NCI-H345 (cell line): ENCODE measurements around the gene EZR.

Source experiments
- DNase-seq: peaks from one replicate; lab custom pipeline; 2025; lab: John Stamatoyannopoulos, UW

The EZR gene

DNA sequence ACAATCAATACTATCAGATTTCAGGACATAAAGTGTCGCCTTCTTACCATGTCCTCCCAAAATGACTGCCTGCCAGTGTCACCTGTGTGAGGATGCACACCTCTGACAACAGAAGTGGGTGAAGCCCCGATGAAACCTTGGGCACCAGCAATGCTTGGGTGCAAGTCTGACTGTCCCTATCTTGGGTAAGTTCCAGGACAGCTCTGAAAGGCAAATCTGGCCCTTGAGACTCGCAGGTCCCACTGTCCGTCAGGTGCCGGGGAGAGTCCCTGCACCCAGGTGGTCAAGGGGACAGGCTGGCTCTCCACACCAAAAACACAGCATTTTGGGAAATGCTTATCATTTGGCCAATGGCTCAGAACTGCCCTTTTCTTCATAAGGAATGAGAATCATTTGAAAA is 43.3 kb downstream of the EZR start:
- no peak for DNase-seq

DNA sequence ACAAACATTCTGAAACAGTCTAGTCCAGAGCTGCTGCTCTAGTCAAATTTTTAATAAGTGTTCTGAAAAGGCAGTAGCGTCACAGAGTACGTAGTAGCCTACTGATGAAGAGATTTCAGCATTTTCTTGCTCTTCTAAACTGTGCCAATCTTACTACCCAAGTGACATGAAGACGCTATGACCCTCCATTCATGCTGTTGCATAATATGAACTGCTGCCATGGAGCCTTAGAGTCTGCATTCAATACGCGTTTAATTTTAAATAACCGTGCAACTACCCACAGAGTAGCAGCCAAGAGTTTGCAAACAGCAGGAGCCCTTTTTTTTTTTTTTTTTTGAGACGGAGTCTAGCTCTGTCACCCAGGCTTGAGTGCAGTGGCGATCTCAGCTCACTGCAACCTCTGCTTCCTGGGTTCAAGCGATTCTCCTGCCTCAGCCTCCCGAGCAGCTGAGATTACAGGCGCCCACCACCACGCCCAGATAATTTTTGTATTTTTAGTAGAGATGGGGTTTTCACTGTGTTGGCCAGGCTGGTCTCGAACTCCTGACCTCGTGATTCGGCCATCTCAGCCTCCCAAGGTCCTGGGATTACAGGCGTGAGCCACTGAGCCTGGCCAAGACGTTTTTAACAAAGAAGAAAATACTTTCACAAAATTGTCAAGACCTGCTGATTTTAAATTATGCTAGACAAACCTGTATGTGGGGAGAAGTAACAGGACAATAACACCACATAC is 44.3 kb downstream of the EZR start:
- no peak for DNase-seq

DNA sequence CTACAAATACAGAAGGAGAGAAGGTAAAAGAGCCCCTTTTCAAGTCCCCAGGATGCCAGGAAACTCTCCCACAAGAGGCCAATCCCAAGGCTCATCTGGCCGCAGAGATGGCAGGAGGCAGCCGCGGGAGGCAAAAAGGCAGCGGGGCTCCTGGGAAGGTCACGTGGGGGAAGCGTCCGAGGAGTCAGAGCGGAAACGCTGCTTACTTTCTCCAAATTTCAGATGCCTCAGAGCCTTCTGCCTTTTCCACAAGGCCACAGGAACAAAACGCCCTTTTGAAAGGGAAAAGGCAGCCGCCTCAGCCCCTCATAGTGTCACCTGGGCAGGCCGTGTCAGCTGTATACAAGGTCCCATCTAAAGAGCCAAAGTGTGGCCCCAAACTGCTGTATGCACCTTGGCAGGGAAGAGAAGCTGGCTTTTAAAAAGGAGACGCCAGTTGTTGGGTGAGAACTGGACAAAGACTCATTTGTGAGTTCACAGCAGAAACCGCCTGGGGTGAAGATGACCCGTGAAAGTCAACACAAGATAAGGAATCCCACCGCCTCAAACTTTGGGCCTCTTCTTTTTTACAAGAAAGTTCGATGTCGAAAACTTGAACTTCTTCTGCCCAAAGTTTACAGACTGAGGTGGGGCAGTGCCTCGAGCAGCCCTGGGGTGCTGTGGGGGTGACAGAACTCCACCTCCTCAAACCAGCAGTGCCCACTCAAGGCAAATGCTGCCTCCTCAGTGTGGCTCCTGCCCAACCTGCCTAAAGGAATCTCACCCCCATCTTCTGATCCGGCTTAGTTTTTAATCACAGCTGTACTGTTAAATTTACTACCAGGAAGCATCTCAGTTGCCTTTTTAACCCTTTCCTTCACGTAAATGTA is 45.4 kb downstream of the EZR start:
- DNase-seq = no peak

DNA sequence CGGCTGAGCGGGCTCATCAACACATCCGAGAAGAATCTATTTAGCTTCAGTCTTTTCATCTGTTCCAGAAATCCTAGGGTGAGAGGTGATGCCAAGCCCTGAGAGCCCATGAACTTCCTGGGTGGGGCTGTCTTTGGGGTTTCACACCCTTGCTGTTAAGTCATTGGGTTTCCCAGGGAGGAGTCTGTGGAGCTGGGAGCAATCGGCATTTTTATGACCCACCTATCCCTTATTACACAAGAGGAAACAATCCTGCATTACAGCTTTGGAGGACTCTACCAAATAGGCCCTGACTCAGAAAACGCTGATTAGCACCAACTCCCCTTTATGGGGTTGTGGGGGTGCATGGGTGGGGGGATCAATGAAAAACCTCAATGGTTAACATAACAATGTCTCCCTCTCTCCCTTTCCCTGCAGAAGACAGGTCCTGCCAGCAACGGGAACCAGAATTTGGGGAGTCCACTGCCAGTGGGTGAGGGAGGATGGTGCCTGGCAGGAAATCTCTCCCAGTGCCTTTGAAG is 46.3 kb downstream of the EZR start:
- no peak for DNase-seq

DNA sequence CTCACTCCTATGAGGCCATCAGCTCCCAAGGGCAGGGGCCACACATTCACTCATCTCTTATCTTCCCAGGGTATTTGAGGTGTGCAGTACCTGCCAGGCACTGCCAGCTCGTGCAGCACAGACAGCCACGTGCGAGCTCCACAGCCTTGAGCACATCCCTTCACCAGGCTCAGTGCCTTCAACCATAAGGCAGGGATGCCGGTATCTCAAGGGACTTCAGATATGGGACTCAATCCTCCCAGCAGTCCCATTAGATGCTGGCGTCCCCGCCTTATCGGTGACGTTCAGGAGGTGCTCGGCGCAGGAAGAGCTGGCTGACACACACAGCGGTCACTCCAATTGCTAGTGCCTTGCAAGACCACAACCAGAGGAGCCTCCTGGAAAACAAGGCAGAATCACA is 47.0 kb downstream of the EZR start:
- DNase-seq = no peak

DNA sequence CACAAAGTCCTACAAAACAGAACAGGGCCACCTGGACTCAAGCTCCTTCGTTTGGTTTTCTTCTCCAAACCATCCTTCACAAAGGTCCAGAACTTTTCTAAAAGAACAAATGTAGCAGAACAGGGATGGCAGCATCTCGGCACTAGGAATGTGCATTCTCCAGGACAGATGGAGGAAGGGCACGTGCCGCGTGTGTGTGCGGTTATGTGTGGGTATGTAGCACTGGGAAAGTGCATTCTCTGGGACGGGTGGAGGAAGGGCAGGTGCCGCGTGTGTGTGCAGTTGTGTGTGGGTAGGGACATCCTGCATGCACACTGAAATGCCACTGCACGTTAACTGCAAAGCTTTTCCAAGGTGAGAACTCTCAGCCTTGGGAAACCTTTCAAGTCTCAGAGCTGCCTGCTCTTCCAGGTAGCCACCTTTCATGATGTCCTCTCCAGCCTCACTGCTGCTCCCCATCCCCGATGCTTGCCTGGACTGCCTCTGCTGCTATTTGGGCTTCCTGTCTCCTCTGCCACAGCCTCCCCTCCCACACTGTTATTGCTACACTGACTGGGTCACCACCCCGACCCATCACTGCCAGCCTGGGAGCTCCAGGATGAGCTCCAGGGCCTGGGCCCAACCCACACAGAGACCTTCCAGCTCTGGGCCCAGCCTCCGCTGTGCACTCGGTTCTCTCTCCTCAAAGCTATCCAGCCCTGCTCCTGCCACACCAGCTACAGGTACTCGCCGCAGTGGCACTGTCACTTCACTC is 47.6 kb downstream of the EZR start:
- DNase-seq = no peak

DNA sequence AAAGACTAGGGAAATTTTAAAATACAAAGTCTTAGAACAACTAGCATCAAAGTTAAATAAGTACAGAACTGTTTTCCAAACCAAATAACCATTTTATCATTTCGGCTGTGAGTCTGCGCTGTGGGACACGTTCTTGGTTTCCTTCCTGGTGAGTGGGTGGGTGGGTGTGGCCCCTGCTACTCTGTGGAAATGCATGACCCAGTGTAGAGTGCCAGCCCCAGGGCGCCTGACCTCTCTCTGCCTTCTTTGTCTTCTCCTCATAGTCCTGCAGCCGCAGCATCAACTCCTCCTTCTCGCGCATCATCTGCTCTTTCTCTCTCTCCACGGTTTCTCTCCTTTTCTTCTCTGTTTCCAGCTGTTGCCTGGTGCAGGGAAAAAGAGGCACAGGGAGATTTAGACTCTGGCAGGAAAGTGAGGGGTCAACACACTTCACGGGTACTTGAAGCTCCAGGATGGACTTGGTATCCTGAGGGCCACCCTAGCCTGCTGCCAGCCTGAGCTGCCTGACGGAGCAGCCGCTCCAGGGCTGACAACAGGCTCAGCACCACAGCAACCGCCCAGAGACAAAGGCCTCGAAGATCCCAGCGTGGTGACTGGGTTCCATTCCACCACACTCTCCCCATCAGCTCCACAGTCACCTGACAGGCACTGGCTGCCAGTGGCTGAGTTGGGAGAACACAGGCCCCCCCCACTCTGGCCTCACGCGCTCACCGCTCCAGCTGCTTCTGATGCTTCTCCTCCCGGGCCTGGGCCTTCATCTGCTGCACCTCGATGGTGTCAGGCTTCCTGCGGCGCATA is 48.4 kb downstream of the EZR start:
- peak; percentile 67 for DNase-seq

DNA sequence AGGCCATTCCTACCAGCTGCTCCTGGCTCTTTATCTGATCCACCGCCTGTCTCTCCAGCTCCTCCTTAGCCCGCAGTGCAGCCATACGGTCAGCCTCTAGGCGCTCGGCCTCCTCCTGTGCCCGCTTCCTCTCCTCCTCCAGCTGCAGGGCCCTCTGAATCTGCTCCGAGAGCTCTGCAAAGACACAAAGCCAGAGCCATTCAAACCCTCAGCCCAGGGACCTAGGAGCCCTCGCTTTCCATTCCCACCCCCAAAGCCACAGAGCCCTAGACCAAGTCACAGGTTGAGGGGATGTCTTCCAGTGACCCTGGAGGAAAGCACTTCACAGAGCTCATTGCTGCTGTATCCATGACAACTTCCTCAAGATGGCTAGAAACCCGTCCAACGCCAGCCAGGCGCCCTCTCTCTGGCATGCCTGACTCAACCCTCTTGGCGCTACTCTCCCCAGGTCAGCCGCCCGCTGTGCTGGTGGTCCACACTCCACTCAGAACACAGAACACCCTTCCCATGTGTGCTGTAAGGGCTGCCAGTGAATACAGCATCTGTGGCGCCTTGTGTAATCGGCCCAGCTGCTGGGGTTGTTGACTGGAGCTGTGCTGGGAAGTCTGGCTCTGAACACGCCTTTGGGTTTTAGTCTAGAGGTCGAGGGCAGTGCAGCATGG is 49.3 kb downstream of the EZR start:
- no peak for DNase-seq

DNA sequence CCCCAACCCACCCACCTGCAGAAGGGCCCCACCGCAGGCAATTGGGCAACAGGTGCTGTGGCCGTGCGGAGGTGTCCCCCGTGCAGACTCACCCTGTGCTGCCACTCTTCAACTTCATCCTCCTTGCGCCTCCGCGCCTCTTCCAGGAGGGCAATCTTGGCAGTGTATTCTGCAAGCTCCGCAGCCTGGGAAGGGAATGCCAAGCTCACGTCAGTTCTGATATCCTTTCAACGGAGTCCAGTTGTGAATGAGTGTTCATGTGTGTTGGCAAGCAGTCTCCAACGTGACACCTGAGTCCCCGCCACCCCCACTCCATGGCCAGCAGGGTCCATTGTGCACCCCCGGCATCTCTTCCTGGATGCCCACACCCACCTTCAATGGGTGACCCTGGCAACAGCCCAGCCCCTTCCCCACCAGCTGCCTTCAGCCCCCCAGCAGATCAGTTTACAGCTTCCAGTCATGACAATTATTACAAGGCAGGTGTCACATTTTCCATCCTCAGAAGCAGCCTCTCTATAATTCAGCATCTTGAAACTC is 49.9 kb downstream of the EZR start:
- DNase-seq = no peak

DNA sequence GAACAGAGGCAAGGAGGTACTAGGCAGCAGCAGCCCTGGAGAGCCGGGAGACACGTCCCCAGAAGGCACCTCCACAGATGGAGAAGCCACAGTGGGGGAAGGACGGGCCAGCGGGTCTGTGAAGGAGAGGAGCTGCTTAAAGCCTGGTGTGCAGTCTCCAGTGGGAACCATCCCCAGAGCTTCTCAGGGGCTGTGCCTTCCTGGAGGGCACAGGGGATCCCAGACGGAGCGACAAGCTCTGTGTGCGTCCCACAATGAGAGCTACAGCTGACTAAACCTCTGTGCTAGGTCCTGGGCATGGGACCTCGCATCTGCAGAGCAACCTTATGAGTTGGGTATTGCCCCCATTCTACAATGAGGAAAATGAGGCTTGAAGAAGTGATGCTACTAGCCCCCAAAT is 50.7 kb downstream of the EZR start:
- no peak for DNase-seq

DNA sequence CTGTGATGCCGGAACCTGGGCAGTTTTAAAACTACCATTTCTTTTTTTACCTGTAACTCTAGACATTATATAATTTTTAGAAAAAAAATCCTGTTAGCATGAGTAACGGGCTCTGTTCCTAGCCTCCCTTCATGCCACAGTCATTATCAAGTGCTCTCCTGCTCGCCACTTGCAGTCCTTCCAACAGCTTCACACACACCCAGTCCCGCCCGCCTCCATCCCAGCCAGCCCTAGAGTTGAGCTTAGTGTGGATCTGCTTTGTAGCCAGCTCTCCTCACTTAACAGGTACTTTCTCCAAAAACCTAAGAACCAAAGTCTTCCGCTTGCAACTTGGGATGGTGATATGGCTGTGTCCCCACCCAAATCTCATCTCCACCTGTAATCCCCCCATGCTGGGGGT is 51.5 kb downstream of the EZR start:
- no peak for DNase-seq

DNA sequence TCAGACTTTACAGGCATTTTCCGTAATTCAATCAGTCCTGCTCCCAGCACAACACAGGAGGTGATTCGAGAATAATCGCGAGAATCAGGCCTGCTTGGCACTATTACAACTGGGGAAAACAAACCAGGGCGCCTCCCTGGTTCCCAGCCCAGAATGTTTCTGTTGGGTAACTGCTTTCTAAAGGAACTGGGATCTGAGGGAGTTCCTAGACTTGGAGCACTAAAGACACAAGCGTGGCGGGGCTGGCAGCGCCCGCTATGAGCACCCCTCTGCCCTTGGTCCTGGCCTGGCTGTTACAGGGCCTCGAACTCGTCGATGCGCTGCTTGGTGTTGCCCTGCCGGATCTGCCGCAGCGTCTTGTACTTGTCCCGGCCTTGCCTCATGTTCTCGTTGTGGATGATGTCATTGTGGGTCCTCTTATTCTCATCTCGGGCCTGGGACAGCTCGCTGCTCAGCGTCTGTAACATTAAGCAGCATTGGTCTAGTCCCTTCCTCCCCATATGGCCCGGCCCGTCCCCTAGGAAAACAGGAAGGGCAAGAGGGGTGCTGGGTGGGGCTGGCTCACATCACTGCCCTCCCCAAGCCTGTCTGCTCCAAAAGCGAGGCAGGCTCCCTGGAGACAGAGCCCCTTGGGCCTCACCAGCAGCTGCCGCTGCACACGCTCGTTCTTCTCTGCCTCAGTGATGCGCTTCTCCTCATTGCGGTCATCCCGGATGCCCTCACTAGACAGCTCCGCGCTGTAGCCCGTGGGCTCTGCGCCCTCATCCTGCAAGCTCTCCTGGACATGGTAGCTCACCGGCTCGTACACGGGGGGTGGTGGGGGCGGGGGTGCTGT is 52.3 kb downstream of the EZR start:
- DNase-seq = no peak

DNA sequence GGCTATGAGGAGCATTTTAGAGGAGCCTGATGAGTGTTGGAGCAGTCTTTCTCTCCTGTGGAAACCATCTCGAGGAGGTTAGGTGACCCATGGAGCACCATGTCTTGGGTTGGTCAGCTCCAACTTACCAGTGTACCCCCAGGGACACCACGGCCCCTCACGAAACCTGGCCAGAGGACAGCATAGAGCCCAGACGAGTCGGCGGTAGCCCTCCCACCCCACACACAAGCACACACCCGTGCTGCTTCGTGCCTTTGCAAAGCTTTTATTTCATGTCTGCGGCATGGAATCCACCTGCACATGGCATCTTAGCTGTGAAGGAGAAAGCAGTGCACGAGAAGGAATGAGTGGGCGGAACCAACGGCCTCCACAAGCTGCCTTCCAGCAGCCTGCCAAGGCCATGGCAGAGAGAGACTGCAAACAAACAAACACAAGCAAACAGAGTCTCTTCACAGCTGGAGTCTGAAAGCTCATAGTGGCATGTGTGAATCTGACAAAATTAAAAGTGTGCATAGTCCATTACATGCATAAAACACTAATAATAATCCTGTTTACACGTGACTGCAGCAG is 53.6 kb downstream of the EZR start:
- DNase-seq = peak; percentile 60

DNA sequence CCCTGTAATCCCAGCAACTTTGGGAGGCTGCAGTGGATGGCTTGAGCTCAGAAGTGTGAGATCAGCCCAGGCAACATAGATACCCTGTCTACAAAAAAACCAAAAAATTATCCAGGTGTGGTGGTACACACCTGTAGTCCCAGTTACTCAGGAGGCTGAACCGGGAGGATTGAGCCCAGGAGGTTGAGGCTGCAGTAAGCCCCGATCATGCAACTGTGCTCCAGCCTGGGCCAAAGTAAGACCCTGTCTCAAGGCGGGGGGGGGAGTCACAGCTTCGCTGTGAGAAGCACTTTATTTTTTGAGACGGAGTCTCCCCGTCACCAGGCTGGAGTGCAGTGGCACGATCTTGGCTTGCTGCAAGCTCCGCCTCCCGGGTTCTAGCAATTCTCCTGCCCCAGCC is 54.2 kb downstream of the EZR start:
- DNase-seq = no peak

DNA sequence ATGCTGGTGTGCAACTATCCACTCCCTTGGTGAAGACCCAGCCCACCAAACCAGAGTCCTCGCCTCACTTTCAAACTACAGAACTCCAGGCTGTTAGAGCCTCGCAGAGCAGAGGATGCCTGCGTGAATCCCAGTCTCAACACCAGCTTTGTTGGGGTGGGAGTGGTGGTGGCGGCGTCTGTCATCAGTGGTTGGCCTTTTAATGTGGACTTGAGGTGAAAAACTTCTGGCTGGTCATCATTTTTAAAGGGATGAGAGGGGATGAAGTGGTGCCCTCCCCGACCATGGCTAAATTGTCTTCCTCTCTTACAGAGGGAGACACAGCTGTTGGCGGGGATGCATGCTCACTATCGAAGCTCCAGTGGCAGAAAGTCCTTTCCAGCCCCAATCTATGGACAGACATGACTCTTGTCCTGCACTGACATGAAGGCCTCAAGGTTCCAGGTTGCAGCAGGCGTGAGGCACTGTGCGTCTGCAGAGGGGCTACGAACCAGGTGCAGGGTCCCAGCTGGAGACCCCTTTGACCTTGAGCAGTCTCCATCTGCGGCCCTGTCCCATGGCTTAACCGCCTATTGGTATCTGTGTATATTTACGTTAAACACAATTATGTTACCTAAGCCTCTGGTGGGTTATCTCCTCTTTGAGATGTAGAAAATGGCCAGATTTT is 54.9 kb downstream of the EZR start:
- DNase-seq = no peak

DNA sequence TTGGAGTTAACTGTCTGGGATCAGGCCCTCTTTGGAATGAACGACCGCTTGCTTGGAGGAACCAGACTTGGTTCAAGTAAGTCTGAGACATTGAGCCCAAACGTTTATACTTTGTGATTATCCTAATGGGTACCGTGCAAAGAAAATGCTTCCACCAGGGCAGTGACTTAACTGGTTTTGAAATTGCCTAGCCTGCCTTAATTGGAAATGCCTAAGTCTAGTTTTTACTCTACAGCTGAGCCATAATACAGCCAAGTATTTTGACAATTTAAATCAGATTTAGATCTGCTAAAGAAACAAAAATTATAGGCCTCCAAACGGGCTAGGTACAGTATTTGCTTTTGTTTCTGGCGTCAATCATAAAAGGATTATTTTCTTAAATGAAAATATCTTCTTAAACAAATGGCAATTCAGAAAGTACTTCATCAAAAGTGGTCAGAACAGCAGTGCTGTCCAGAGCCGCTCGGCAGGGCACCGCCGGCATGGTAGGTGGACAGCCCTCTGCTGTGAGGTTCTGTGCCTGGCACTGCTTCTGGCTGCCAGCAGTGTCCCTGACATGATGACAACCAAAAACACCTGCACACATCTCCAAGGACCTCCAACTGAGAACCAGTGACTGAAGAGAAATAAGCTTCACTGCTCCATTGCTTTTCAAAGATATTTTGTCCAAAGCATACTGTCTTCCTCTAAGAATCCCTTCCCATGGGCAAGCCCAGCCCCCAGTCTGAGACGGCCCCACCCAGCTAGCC is 55.6 kb downstream of the EZR start:
- DNase-seq = peak; percentile 33

DNA sequence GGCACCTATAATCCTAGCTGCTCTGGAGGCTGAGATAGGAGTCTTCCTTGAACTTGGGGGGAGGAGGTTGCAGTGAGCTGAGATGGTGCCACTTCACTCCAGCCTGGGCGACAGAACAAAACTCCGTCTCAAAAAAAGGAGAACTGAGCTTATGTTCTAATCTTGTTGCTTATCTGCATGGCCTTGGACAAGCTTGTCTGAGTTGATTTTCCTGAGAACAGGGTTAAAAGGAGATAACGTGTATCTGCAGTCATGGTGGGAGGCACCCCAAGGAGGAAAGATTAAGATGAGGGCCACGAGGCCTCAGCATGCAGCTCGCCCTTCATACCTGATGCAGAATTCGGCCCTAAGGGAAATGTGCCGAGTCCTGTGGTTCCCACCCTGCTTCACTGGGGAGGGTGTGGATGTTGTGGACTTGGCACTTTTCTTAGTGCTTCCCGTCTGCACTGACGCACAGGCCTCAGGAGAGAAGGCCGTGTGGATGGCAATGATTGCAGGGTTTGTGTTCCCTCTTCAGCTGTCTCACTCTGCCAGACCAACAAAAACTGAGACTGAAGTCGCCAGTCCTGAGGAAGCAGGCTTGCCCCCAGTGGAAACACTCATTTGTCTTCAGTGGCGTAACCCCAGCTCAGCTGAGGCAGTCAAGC is 56.3 kb downstream of the EZR start:
- DNase-seq = no peak

DNA sequence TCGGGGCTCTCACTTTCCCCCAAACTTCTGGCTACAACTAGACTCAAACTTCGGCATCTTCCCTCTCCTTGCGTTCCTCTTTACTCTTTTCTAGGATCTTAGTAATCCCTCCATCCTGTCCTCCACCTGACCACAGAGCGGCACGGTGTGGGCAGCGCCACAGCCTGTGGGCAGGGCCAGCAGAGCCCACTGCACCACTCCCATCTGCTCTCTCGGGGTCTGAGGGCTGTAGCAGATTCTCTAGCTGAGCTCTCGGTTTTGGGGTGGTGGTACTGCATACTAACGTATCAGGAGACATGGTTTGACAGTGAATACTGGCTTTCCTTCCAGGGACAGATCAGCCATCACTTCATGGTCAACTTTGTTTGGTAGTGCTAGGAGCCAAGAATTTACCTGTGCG is 57.4 kb downstream of the EZR start:
- no peak for DNase-seq
